ENCODE measurements around the gene SCAMP5. TPM values are rescaled to one million over a fixed set of nuclear protein-coding genes. Genes with fewer than 3 reads are reported as not detected.

Gene SCAMP5
- total RNA-seq, 1 donor from 2014 or later, result 42.8 TPM

GRCh38 chr15:75043509-75044257, 48.3 kb downstream of the SCAMP5 start:
- FAIRE-seq (no peak), DNase-seq (ENCODE audit: low spot score in 2 of 2) (peak; percentile 59 to 78)

- no peak for DNase-seq (ENCODE audit: low spot score in 2 of 2)
- FAIRE-seq, result no peak
These were observed 49.0 kb downstream of the SCAMP5 start for GRCh38 chr15:75044258-75044878.

- DNase-seq (ENCODE audit: low spot score in 2 of 2), result no peak
- FAIRE-seq, result no peak
These were observed 50.1 kb downstream of the SCAMP5 start for GRCh38 chr15:75045332-75046015.

- DNase-seq (ENCODE audit: low spot score in 2 of 2) (no peak), FAIRE-seq (no peak)
These were observed 53.0 kb downstream of the SCAMP5 start for GRCh38 chr15:75048394-75048793.

GRCh38 chr15:75049392-75049791, 54.0 kb downstream of the SCAMP5 start:
- FAIRE-seq (no peak), DNase-seq (ENCODE audit: low spot score in 2 of 2) (peak; percentile 24 to 53)

GRCh38 chr15:75050283-75050682, 54.9 kb downstream of the SCAMP5 start:
- DNase-seq (ENCODE audit: low spot score in 2 of 2), result no peak

GRCh38 chr15:75051191-75051608, 55.8 kb downstream of the SCAMP5 start:
- FAIRE-seq (no peak), DNase-seq (ENCODE audit: low spot score in 2 of 2) (no peak)

More at GRCh38 chr15:75050283-75050682, 54.9 kb downstream of the SCAMP5 start:
- no peak for FAIRE-seq

GRCh38 chr15:75051711-75052110, 56.3 kb downstream of the SCAMP5 start:
- DNase-seq (ENCODE audit: low spot score in 2 of 2) (no peak), FAIRE-seq (no peak)

- DNase-seq (ENCODE audit: low spot score in 2 of 2) (no peak), FAIRE-seq (no peak)
These were observed 57.8 kb downstream of the SCAMP5 start for GRCh38 chr15:75052972-75053747.

- no peak for FAIRE-seq
- DNase-seq (ENCODE audit: low spot score in 2 of 2), result no peak
These were observed 58.4 kb downstream of the SCAMP5 start for GRCh38 chr15:75053748-75054125.

- DNase-seq (ENCODE audit: low spot score in 2 of 2), result no peak
- no peak for FAIRE-seq
These were observed 59.0 kb downstream of the SCAMP5 start for GRCh38 chr15:75054172-75054897.

GRCh38 chr15:75056036-75056435, 60.7 kb downstream of the SCAMP5 start:
- FAIRE-seq, result no peak

GRCh38 chr15:75058127-75058905, 63.0 kb downstream of the SCAMP5 start:
- no peak for FAIRE-seq
- DNase-seq (ENCODE audit: low spot score in 2 of 2), result no peak

More at GRCh38 chr15:75056036-75056435, 60.7 kb downstream of the SCAMP5 start:
- no peak for DNase-seq (ENCODE audit: low spot score in 2 of 2)

GRCh38 chr15:75059607-75060006, 64.2 kb downstream of the SCAMP5 start:
- FAIRE-seq (no peak), DNase-seq (ENCODE audit: low spot score in 2 of 2) (no peak)

- FAIRE-seq (no peak), DNase-seq (ENCODE audit: low spot score in 2 of 2) (no peak)
These were observed 65.9 kb downstream of the SCAMP5 start for GRCh38 chr15:75061272-75061671.

- DNase-seq (ENCODE audit: low spot score in 2 of 2), result no peak
These were observed 67.3 kb downstream of the SCAMP5 start for GRCh38 chr15:75062706-75063105.

GRCh38 chr15:75063338-75063737, 68.0 kb downstream of the SCAMP5 start:
- FAIRE-seq, result no peak
- no peak for DNase-seq (ENCODE audit: low spot score in 2 of 2)

More at GRCh38 chr15:75062706-75063105, 67.3 kb downstream of the SCAMP5 start:
- no peak for FAIRE-seq

GRCh38 chr15:75063889-75064288, 68.5 kb downstream of the SCAMP5 start:
- FAIRE-seq (no peak), DNase-seq (ENCODE audit: low spot score in 2 of 2) (no peak)

GRCh38 chr15:75064846-75065245, 69.5 kb downstream of the SCAMP5 start:
- no peak for FAIRE-seq

More at GRCh38 chr15:75064846-75065245, 69.5 kb downstream of the SCAMP5 start:
- DNase-seq (ENCODE audit: low spot score in 2 of 2), result no peak

All from frontal cortex (tissue), 4 donors.